Uterus (tissue), 2 donors: Measurements from ENCODE around the gene PIN4.
A peak's percentile ranks its signal among the peaks of the same experiment; 100 is the strongest.

Source experiments
- POLR2A ChIP-seq, 2 donors: fragments of 450-650 bp; IDR thresholded peaks; one replicate each; pipeline ENCODE4 v1.6.1; 2016; ENCODE audit warnings: antibody characterized with exemption in 2 of 2, mild to moderate bottlenecking in 1 of 2, moderate library complexity in 1 of 2
- TF ChIP-seq, protein P1 (sequence below), 4 experiments: fragments of 200-600 bp in 2 of 4; fragments of 450-650 bp in 2 of 4; sonication (generic) in 2 of 4; IDR thresholded peaks; one replicate each; pipeline ENCODE4 v1.5.1; 2016 to 2019; ENCODE audit warnings: antibody characterized with exemption in 4 of 4, mild to moderate bottlenecking in 2 of 4, moderate library complexity in 1 of 4

DNA sequence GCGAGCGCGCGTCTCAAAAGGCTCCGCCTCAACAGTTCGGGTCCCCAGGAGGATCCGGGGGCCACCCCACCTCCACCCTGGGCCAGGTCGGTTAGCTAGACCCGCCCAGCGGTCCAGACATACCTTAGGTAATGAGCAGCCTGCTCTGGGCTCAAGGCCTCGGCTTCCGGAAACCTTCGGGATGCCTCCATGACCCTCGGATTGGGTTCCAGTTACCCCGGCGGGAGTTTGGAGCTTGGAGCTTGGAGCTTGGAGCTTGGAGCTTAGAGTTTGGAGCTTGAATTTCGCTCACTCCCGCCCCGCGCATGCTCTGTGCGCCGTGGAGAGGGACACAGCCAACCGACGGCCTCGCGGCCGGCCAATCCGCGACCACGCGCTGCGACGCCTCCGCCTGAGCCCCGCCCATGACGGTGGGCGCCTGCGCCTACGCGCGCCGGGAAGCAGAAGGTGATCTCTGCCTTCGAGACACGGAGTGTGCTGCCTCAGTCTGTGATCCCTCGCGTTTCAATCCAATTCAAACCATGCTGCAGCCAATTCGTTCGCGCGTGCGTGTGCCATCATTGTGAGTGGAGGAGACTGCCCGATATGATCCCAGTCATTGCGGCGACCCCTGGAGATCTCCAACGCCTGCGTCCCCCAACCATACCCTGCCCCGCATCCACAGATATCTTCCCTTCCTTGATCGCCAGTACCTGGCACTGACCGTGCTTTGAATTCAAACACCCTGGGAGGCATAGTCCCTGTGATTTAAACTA, 57.3 kb downstream of the PIN4 start, which contains the start of gene ERCC6L:
- TF ChIP-seq, protein P1, sequence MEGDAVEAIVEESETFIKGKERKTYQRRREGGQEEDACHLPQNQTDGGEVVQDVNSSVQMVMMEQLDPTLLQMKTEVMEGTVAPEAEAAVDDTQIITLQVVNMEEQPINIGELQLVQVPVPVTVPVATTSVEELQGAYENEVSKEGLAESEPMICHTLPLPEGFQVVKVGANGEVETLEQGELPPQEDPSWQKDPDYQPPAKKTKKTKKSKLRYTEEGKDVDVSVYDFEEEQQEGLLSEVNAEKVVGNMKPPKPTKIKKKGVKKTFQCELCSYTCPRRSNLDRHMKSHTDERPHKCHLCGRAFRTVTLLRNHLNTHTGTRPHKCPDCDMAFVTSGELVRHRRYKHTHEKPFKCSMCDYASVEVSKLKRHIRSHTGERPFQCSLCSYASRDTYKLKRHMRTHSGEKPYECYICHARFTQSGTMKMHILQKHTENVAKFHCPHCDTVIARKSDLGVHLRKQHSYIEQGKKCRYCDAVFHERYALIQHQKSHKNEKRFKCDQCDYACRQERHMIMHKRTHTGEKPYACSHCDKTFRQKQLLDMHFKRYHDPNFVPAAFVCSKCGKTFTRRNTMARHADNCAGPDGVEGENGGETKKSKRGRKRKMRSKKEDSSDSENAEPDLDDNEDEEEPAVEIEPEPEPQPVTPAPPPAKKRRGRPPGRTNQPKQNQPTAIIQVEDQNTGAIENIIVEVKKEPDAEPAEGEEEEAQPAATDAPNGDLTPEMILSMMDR (IDR thresholded peaks at IDR 0.05), result no peak
- peak; percentile 38 to 41 for TF ChIP-seq POLR2A (IDR thresholded peaks at IDR 0.05)
